C1 segment of cervical spinal cord (tissue), 14 donors: ENCODE results near the gene MEAK7.
A peak's percentile ranks its signal among the peaks of the same experiment; 100 is the strongest.
"Not testable (repeated sequence)": the region's sequence is repeated elsewhere in the genome, so short reads cannot be mapped to it uniquely, and the experiment has no call there.

Source experiments
- DNase-seq, 14 donors: peaks; one replicate each; lab custom pipeline; 2025; lab: John Stamatoyannopoulos, UW

MEAK7 gene

GRCh38 chr16:84532855-84533486, 28.5 kb upstream of the MEAK7 start:
- DNase-seq = no peak

GRCh38 chr16:84532291-84532724, 27.8 kb upstream of the MEAK7 start:
- DNase-seq = peak in 1 of 14 donors; percentile 54

GRCh38 chr16:84531671-84532111, 27.2 kb upstream of the MEAK7 start:
- DNase-seq = no peak

- DNase-seq = no peak
Observed at GRCh38 chr16:84530590-84530989, 26.1 kb upstream of the MEAK7 start.

- DNase-seq = no peak
Observed at GRCh38 chr16:84529607-84530006, 25.1 kb upstream of the MEAK7 start.

- DNase-seq = no peak
Observed at GRCh38 chr16:84528322-84528721, 23.9 kb upstream of the MEAK7 start.

- peak in 2 of 14 donors; percentile 5 to 10 for DNase-seq
Observed at GRCh38 chr16:84527532-84528269, 23.2 kb upstream of the MEAK7 start.

- DNase-seq = peak in 4 of 14 donors; percentile 15 to 40 (median 28)
Observed at GRCh38 chr16:84526794-84527531, 22.5 kb upstream of the MEAK7 start.

GRCh38 chr16:84524941-84525581, 20.6 kb upstream of the MEAK7 start:
- DNase-seq = not testable (repeated sequence)

- DNase-seq = no peak
Observed at GRCh38 chr16:84524346-84524920, 20.0 kb upstream of the MEAK7 start.

- DNase-seq = no peak
Observed at GRCh38 chr16:84521497-84521770, 17.0 kb upstream of the MEAK7 start.

- DNase-seq = no peak
Observed at GRCh38 chr16:84520725-84521496, 16.5 kb upstream of the MEAK7 start.

GRCh38 chr16:84519855-84520254, 15.4 kb upstream of the MEAK7 start:
- DNase-seq = no peak

- no peak for DNase-seq
Observed at GRCh38 chr16:84518804-84519341, 14.4 kb upstream of the MEAK7 start.

- not testable (repeated sequence) for DNase-seq
Observed at GRCh38 chr16:84518220-84518619, 13.8 kb upstream of the MEAK7 start.

GRCh38 chr16:84517366-84517765, 12.9 kb upstream of the MEAK7 start:
- DNase-seq = no peak

GRCh38 chr16:84514874-84515835, 10.7 kb upstream of the MEAK7 start:
- peak in 1 of 14 donors; percentile 27 for DNase-seq

GRCh38 chr16:84514295-84514873, 9.9 kb upstream of the MEAK7 start:
- DNase-seq = no peak

- DNase-seq = no peak
Observed at GRCh38 chr16:84513666-84514065, 9.2 kb upstream of the MEAK7 start.
